Right lung (tissue), 5 donors: Measurements from ENCODE around the gene ACOT11. TPM values are rescaled to one million over a fixed set of nuclear protein-coding genes. Genes with fewer than 3 reads are reported as not detected.

Experiments used
- DNase-seq, 2 donors: peaks; one replicate each; pipeline ENCODE4 v3.0.0-alpha.2; 2013
- polyA plus RNA-seq, 5 donors: library from polyadenylated mRNA; unstranded; fragments of 120-200 nt; gene quantifications; one replicate each; pipeline versions ENCODE4 v1.2.1 to v1.2.3, GENCODE V29; 2013; ENCODE audit warnings: inconsistent platforms in 1 of 5, low replicate concordance in 1 of 5; ENCODE audit not compliant: insufficient read length in 5 of 5, insufficient read depth in 1 of 5

Gene ACOT11
- polyA plus RNA-seq, 5 donors, result 8.6 to 15.1 (median 9.9) TPM

GRCh38 chr1:54584575-54584974, 36.5 kb downstream of the ACOT11 start:
- DNase-seq, result no peak

DNA sequence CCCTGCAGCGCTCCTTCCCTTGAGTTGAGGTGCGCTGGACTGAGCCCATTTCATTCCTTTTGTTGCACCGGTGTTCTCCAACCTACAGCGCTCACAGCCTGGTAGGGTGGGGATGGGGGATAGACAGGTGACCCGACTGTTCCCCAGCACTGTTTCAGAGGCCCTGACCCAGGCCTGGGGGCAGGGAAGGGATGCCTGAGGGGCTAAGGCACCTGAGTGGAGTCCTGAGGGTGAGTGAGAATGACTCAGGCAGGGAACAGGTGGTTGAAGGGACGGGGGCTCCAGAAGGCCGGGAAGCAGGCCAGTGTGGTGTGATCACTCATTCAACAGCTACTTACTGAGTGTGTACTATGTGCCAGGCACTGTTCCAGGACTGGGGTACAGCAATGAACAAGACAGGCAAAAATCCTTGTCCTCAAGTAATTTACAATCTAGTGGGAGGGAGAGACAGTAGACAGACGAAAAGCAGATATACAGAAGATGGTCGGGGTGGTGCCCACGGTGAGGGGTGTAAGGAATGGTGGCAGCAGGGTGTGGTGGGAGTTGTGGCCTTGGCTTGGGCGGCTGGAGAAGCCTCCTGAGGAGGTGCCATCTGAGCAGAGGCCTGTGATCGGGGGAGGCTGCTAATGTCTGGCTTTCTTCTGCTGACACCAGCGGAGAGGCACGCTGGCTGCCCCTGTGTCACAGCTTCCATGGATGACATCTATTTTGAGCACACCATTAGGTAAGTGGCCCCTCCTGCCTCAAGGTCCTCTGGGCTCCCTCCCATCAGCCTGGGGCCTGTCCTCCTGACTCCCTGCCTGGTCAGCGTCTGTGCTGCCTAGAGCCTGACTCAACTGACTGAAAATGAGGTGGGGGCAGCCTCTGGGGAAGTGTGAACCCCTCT, 37.4 kb downstream of the ACOT11 start:
- DNase-seq, result no peak

DNA sequence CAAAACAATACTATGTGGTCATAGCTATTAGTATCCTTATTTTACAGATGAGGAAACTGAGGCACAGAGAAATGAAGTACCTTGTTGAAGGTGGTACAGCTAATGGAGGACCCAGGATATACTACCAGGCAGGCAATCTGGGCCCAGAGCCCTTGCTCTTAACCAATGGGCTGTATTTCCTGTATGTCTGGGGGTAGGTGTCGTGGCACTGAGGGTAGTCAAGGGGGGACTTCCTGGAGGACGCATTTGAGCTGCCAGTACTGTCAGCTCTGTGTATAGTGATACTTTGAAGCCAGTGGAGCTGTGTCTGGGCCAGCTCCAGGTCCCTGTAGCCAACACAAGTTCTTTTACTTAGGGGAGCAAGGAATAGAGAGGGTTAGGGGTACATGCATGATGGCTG, 40.3 kb downstream of the ACOT11 start:
- no peak for DNase-seq

- no peak for DNase-seq
Measured at GRCh38 chr1:54591127-54591756, 43.2 kb downstream of the ACOT11 start.

- DNase-seq, result no peak
Measured at GRCh38 chr1:54593571-54594160, 45.6 kb downstream of the ACOT11 start.

DNA sequence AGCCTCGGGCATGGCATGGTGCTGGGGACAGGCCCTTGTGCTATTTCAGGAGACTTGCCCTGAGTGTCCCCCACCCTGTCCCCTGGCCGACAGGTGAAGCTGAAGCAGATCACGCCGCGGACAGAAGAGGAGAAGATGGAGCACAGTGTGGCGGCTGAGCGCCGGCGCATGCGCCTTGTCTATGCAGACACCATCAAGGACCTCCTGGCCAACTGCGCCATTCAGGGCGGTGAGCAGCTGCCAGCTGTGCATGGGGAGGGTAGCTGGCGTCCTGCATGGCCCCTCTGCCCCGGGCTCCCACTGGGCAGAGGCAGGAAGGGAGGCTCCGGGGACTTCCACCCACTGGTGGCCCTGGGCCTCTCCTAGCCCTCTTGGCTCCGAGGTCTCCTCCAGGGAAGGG, 46.4 kb downstream of the ACOT11 start:
- no peak for DNase-seq

DNA sequence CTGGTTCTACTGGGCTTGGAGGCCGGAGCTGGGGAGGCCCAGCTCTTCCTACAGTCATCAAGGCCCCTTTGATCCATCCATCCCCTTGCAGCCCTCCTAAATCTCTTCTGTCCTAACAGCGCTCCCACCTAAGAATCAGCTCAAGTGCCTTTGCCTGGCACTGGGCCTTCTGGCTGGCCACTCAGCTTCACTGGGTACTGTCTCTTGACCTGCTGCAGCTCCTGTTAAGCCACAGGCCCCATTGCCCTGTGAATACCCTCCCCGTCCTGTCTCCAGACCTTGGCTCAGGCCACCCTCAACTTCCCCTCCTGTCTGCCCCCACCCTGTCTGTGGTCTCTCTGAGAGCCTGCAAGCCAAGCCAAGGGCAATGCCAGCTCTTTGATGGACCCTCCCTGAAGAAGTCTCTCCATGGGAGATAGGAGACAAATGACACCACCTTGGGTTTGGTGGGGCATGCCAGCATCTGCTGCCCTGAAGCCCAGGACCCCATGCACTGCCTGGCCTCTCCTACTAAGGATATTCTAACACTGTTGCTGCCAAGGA, 48.0 kb downstream of the ACOT11 start:
- DNase-seq, result no peak

DNA sequence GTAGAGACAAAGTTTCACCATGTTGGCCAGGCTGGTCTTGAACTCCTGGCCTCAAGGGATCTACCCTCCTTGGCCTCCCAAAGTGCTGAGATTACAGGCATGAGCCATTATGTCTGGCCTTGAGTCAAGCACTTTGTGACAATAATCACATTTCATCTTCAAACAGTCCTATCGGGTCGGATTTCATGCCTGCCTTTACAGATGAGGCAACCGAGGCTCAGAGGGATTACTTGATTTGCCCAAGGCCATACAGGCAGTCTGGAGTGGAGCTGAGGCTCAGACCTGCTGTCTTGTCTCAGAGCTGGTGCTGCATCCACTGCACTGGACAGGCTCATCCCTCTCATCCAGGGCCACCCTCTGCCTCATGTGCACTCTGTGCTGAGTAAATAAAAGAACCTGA, 48.7 kb downstream of the ACOT11 start:
- DNase-seq, result no peak

DNA sequence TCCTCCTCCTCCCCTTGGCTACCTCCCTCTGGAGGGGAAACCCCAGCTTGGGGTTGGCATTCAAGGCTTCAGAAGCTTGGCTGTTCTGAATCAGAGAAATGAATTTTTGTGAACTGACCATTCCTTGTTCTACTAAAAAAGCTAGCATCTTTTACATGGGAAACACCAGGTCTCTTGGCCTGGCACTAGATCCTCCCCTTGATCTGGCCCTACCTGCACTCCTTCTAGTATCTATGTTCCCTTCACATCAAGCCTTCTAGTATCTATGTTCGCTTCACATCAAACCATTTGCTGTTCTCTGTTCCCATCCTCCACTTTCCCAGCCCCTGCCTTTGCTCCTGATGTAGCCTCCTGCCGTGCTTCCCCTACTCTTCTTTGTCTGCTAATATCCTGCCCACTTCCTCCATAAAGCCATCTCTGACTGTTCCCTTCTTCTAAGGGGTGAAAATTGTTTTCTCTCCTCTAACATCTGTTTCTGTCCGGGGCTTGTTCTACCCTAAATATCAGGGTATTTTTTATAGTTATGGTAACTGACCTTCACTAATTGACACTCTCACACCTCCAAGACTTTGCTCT, 49.5 kb downstream of the ACOT11 start:
- no peak for DNase-seq

DNA sequence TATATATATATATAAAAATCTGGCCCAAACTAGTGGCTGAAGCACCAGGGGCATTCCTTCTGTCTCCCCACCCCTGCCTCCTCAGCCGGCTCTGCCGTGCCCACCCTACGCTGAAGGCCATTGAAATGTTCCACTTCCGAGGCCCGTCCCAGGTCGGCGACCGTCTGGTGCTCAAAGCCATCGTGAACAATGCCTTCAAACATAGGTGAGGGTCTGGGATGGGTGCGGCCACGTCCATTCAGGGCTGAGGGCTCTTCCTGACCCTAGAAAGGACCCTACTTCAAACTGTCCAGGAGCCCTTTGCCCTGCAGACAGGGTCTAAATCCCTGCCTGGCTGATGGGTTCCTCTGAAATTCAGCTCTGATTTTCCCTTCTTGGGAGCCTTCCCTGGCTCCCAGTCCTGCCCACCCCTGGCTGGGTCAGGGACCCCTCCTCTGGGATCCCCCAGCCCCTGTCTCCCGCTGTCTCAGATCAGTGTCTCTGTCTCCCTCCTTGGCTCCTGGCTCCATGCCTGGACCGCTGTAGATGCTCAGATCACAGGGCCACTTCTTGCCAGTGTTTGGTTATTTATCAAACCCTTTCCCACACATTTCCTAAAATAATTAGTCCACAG, 51.3 kb downstream of the ACOT11 start:
- no peak for DNase-seq

DNA sequence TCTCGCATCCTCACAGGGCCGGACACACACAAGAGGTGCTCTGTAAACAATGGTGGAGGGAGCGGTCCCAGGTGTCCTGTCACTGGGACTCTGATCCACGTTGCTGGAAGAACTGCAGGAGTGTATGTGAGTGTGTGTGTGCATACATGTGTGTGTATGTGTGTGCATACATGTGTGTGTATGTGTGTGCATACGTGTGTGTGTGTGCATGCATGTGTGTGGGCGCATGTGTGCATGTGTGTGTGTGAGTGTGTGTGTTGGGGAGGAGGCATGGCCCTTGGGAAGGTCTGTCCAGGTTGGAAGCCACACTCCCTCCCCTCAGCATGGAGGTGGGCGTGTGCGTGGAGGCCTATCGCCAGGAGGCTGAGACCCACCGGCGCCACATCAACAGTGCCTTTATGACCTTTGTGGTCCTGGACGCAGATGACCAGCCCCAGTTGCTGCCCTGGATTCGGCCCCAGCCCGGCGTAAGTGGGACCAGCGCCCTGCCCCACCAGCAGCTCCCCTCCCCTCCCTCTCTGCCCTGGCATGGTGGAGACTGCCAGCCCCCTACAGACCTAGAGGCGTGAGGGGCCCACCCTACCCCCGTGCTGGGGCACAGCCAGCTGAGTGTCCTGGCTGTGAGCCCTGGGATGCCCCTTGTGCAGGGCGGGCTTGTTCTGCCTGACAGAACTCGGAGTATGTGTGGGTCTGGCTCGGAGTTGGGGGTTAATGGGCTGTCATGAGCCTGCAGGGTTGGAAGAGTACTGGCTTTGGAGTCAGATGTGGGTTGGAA, 53.1 kb downstream of the ACOT11 start:
- DNase-seq, result no peak

DNA sequence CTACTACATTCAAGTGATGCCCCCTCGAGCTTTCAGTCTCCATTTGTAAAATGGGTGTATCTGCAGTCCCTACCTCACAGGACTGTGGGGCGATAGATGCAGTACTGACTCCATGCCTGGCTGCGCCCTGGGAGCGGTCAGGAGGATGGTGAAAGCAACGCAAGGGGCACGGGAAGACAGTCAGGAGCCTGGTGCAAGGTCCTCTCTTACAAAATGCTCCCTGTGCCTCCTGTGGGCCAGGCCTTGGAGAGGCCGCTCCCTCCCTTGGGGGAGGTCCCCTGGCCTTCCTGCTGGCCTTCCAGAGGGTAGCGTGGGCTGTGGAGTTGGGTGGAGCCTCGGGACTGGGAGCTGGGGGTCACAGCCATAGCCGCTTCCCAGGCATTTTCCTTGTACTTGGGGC, 53.7 kb downstream of the ACOT11 start:
- no peak for DNase-seq

- DNase-seq, result no peak
Measured at GRCh38 chr1:54602554-54602953, 54.5 kb downstream of the ACOT11 start.

GRCh38 chr1:54603241-54603640, 55.2 kb downstream of the ACOT11 start:
- no peak for DNase-seq

GRCh38 chr1:54604051-54604450, 56.0 kb downstream of the ACOT11 start:
- no peak for DNase-seq

DNA sequence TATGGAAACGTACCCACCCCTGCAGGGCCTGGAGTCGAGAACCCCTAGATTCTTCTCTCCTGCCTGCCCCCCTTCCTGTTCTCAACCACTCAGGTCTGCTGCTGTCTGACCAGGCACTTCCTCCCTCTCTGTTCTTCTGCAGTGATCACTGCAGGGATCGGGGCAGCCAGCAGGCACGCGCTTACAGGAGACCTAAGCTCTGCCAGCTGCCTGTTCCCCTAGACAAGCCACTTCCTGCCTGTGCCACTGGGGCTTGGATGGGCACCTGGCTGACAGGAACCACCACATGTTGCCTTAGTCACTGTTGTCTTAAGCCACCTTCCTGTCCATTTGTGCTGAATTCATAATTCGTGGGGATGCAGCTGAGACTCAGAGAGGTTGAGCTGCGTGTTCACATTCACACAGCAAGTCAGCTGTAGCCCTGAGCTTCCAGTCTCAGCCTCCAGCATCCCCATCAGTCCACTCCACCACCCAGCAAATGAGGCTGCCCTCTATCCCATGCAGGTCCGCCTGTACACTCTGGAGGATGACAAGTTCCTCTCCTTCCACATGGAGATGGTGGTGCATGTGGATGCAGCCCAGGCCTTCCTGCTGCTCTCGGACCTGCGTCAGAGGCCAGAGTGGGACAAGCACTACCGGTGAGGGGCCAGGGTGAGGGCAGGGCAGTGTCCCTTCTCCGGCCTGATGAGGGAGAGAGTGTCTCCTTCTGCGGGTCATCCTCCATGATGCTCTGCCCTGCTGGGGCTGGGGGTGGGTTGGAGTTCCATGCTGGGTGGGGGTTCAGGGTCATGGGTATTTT, 56.7 kb downstream of the ACOT11 start:
- DNase-seq, result no peak

- DNase-seq, result no peak
Measured at GRCh38 chr1:54606096-54606989, 58.3 kb downstream of the ACOT11 start.

DNA sequence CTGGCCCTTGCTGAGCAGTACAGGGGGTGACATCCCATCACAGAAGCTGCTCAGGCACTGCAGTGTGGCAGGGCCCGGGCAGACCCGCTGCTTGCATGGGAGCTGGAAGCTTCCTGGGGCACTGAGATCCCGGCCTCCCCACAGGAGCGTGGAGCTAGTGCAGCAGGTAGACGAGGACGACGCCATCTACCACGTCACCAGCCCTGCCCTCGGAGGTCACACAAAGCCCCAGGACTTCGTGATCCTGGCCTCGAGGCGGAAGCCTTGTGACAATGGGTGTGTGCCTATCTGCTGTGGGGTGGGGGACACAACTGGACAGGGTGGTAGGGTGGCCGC, 58.9 kb downstream of the ACOT11 start:
- DNase-seq, result no peak
